T47D (cell line): ENCODE results near the gene SIMC1.
"Not testable (repeated sequence)": the region's sequence is repeated elsewhere in the genome, so short reads cannot be mapped to it uniquely, and the experiment has no call there.

Experiments used
- DNase-seq, 2 experiments: peaks; one replicate each; pipeline versions ENCODE4 v3.0.0 to v3.0.0-alpha.2; 2011 to 2012; ENCODE audit warnings: low read depth in 1 of 2, low spot score in 1 of 2
- JUND ChIP-seq: IDR thresholded peaks from 2 replicates; pipeline ENCODE4 v1.6.1; 2012; ENCODE audit warnings: low read depth
- in situ Hi-C: cut with HindIII; loops from 2 replicates; pipeline ENCODE4 v1.10.0; 2016; ENCODE audit warnings: low sequenced_read_pairs, low pct_unique_long_range_greater_than_20kb

SIMC1 gene

DNA sequence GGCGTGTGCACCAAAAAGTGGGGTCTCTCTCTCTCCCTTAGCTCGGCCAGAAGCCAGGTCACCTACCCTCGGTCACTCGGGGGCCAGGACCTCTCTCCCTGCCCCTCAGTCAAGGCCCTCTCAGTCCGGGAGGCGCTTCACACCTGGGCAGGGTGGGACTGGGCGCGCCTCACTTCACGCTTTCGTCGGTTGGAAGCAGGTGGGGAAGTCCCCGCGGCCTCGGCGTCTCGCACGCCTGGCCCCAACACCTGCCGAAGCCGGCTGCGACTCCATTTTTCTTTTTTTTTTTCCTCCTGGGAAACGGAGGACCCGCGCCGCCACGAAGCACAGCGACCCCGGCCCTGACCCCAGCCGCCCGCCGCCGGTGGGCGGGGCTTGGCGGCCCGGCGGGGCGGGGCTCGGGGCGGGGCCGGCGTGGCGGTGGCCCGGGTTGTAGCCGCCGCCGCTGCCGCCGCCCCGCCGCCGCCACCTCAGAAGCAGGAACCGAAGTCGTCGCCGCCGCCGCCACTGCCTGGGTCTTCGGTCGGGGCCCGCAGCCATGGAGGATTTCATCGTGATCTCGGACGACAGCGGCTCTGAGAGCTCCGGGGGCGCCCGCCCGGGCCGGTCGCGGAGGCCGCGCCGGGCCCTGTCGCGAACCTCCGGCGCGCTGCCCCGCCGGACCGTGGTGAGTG lies at the start of gene SIMC1:
Gene SIMC1, plus strand, starts transcription at position 454 of the 674 bp plus-strand sequence. Its CDS starts 85 bp downstream, at position 539.
- peak; percentile 13 to 44 for DNase-seq
- in situ Hi-C loops: not testable (repeated sequence)

DNA sequence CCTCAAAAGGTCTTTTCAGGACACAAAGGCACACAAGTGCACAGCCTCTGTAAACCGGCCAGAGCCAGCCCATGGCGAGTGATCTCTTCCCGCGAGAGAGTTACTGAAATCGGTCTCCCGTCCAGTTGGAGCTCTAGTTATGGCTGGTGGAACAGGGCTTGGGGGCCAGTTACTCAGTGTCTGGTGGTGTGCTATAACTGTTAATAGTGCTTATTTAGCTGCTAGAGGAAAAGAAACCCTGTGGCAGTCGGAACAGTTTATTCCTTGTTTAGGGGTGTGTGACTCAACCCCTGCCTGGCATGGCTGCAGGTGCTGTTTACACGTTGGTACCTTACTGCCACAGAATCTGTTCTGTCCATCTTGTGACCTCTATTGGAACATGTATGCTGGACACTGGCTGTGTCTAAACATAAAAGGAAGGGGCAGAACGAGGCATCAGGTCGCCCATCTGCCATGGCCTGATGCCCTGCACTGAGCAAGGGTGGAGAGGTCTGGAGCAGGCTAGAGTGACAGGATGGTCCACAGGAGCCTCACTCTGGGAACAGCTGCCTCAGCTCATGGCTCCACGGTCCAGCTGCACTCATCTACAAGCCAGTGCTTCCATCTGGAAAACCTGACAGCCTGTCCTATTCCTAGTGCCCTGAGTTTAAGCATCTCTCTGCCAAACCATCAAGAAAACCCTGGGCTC lies 49.6 kb upstream of the SIMC1 start:
- TF ChIP-seq JUND: no peak
- in situ Hi-C loops: no loop called here
- DNase-seq: peak in 1 of 2 experiments; percentile 15

DNA sequence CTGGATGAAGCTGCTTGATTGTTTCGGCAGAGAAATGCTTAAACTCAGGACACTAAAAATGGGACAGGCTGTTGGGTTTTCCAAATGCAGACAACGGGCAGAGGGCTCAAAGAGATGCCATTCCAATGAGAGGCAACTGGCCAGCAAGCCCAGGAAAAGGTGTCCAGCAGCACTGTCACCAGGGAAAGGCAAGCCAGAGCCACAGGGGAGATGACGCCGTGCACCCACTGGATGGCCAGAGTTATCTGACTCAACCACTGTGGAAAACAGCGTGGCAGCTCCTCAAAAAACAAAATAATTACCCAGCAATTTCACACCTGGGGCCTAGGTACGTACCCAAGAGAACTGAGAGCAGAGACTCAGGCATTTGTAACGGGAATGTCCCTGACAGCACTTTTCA lies 48.4 kb upstream of the SIMC1 start:
- no peak for TF ChIP-seq JUND
- no peak for DNase-seq
- in situ Hi-C loops: no loop called here

DNA sequence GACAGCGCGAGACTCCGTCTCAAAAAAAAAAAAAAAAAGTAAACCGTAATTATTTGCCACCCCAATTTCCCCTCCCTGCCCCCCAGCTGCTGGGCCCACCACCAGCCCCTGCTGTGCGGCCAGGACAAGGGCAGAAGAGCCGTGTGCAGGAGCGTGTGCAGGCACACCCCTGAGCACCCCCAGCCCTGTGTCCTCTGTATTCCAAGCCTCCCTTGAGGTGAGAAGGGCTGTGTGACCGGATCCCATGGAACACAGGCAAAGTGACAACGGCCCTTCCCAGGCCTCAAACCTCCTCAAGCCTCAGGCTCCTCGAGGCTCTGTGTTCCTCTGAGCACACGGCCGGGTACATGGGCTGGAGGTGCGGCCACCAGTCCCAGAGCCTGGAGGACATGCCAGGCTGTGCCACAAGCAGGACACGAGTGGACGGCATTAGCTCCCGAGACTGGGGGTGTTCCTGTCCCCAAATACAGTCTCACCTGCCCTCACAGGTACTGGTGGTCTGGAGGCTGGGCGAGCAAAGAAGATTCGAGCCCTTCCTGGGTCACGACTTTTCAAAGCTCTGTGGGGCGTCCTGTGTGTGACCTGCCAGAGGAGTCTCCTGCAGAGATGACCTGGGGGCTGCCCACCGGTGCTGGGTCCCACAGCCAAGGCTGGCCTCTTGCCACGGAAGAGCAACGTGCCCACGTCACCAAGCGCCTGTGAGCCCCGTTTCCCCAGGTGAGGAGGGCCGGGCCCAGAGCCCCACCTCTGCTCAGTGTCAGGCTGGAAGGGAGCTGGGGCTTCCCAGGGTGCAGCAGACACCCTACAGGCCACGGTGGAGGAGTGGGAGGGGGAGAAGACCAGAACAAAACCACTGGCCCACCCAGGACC lies 47.1 kb upstream of the SIMC1 start:
- no peak for DNase-seq
- no peak for TF ChIP-seq JUND
- in situ Hi-C loops: no loop called here

DNA sequence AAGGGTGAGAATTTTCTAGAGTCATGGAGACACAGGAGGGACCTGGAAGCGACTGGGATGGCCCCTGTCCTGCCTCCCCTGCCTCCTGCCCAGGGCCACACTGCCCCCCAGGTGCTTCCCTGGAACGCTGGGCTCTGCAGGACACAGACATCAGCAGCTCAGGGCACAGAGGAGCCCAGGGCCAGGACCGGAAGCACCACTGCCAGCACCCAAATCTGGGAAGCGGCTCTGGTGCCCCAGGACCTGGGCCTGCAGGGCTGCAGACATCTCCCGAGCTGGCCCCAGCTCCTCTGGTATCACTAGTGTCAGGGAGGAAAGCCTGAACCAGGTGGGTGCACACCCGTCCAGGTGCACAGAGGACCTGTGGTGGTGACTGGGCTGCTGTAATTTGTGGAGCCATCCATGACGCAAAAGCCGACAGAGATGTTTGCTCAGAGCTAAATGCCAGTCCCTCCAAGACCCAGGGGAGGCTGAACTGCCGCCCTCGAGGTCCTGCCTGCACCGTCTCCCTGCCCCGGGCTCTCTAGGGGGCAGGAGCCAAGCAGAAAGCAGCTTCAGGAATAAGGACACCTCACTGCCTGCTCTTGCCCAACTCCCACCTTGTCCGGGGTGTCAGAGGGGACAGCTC lies 46.0 kb upstream of the SIMC1 start:
- in situ Hi-C loops: no loop called here
- no peak for DNase-seq
- TF ChIP-seq JUND: no peak

DNA sequence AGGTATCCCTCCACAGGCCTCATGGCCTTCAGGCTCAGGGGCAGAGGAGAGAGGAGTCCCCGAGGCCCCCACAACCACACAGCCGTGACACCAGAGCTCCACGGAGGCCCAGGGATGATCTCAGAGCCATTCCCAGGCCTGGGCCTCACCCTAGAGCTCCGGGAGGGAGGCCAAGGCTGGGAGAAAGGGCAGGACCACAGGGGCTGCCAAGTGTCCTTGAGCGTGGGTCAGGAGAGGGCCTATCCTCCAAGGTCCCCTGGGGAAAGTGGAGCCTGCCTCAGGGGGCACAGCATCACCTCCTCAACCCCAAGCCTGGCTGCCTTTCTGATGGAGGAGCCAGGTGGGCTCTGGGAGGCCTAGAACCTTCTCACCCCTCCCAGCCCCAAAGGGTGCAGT lies 45.5 kb upstream of the SIMC1 start:
- in situ Hi-C loops, DNase-seq: not testable (repeated sequence)

DNA sequence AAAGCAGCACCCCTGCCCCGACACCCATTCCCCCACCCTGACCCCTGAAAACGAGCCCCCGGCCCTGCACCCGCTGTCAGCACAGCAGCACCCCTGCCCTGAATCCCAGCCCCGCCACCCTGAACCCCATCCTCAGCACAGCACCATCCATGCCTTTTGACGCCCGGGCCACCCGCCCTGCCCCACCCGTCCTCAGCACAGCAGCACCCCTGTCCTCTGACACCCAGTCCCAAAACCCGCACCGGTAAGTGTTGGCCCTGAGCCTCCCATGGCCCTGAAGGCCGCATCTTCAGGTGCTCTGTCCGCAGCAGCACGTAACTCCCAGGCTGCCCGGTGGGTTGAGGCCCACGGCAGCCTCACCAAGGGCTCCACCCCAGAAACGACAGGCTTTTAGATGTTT lies 44.6 kb upstream of the SIMC1 start:
- DNase-seq, in situ Hi-C loops: not testable (repeated sequence)

DNA sequence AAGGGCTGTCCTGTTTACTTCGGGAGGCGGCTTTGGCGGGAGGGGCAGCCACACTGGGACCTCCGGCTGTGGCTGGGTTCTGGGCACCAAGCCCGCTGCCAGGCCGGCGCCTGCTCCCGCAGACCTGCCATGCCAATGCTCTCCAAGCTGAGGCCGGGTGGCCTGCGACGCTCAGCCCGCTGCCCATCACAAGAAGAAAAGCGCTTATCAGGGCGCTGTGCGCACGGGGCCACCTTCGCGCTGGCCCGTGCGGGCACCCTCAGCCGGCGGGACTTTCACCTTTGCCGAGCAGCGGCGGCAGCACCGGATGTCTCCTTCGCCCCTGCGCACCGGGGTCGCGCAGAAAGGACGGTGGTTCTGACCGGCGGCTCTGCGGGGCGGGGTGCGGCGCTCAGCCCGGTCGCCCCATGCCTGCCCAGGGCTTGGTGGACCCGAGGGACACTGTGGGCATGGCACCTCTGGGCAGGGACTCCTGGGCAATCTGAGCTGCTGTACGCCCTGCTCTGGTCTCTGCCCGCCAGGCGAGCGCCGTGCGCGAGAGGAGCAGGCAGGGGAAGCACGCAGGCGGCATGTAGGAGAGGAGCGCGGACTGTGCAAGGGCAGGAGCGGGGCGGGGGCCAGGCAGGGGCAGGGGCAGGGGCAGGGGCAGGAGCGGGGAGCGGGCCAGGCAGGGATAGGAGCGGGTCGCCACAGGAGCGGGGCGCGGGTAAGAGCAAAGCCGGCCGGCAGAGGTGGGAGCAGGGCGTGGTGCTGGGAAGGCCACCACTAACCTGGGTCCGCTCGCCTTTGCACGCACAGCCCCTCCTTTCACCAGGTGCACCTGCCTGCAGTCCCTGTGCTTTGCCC lies 43.8 kb upstream of the SIMC1 start:
- in situ Hi-C loops, DNase-seq: not testable (repeated sequence)

DNA sequence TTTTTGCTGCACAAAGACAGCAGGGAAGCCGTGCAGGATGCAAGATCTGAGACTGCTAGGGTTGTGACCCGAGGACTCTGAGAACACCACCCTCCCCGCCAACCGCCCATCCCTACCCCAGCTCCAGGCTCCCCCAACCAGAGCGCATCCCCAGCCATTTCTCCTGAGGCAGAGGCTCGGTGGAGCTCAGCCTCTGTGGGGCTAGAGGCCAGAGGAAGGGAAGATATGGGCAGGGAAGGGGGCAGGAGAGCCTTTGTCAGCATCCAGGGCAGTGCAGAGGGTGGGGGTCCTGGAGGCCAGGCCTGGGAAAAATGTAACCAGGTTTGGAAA lies 43.2 kb upstream of the SIMC1 start:
- DNase-seq, in situ Hi-C loops: not testable (repeated sequence)

DNA sequence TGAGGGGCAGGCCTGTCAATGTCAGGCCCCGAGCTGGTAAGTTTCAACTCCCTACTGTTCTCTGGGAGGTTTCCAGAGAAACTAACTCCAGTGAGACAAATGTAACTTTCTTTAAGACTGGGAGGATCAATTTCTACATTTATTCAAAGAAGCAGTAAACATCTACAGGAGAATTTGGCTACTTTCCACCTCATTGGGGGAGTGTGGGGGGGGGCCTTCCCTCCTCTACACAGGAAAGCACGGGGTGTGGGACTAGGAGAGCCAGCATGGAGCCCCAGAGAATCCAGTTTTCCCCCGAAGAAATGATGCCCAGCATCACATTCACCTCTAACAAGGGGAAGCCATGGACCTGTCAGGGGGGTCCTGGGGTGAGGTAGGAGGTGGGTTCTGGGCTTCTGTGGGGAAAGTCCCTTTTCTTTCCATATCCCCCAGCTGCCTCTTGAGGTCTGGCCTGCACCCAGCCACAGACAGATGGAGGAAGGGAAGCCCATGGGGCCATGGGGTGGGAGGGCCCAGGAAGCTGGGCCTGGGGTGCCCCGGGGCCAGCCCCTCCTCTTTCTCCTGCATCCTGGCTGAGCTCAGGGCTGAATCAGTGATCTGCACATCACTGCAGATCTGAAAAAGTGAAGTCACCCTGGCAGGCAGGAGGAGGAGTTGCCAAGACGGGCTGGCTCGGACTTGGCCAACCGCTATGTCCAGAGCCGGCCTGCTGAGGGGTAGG lies 42.6 kb upstream of the SIMC1 start:
- DNase-seq, in situ Hi-C loops: not testable (repeated sequence)

DNA sequence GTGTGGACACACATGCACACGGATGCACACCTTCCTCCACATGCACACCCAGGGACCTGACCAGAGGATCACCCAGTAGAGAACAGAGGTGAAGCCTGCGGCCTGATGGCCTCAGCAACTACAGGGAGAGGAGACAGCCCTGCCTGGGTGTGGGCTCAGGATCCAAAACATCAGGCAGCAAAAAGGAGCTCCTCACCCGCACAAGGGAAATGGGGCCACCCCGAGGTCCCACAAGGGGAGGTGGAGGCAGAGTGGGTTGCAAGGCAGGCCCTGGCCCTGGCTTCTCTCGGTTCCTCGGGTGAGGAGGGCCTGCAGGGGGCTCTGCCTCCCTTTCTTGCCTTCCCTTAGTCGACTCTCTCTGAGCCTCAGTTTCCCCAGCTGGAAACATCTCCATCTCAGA lies 41.4 kb upstream of the SIMC1 start:
- DNase-seq, in situ Hi-C loops: not testable (repeated sequence)

DNA sequence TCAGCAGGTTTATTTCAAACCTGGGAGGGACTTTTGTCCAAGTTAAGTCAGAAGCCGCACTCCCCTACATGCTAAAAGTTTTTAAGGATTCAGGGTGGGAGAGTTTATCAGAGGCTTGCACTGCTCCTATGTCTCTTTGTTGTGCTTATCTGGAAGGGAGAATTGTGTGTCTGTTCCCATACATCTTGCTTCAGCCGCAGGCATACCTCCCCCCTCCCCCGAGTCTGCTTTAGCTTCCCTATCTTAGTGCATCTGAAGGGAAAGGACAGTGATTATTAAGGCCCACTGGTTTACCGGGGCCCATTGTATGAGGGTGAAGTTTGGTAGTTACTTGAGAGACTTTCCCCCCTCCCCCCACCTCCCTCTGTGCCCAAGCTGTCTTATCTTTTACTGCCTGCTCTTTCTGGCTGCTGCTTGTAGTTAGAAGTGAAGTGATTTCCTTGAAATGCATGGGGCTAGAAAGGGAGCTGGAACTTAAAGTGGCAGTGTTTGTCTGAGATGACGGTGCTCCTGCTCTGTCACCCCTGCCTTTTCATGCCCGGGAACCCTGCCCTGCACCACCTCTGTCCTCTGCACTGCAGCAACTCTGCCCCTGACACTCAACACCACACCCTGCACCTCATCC lies 40.9 kb upstream of the SIMC1 start:
- DNase-seq, in situ Hi-C loops: not testable (repeated sequence)

DNA sequence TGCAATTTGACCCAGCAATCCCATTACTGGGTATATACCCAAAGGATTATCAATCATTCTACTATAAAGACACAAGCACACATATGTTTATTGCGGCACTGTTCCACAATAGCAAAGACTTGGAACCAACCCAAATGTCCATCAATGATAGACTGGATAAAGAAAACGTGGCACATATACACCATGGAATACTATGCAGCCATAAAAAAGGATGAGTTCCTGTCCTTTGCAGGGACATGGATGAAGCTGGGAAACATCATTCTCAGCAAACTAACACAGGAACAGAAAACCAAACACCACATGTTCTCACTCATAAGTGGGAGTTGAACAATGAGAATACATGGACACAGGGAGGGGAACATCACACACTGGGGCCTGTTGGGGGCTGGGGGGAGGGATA lies 39.9 kb upstream of the SIMC1 start:
- in situ Hi-C loops, DNase-seq: not testable (repeated sequence)

DNA sequence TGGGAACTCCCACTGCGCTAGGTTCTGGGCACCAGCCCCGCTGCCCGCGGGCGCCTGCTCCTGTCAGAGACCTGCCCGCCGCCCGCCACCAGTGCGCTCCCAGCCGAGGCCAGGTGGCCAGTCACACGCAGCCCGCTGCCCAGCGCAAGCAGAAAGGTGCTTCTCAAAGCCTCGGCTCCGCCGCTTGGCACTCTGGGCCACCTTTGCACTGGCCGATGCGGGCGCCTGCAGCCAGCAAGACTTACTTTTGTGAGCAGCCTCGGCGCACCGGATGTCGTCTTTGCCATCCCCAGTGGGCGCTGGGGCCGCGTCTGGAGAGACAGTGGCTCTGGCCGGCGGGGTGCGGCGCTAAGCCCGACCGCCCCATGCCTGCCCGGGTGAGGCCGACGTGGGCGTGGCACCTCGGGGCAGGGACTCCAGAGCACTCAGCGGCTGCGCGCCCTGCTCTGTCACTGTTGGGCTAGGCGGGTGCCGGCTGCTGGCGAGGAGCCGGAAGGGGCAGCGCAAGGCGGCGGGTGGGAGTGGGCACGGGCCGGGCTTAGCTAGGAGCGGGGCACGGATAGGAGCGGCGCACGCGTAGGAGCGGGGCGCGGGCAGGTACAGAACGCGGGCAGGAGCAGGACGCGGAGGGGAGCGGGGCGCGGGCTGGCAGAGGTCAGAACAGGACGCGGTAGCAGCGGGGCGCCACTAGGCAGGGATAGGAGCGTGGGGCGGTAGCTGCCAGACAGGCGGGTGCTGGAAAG lies 39.1 kb upstream of the SIMC1 start:
- peak in 1 of 2 experiments; percentile 60 for DNase-seq
- in situ Hi-C loops: not testable (repeated sequence)

DNA sequence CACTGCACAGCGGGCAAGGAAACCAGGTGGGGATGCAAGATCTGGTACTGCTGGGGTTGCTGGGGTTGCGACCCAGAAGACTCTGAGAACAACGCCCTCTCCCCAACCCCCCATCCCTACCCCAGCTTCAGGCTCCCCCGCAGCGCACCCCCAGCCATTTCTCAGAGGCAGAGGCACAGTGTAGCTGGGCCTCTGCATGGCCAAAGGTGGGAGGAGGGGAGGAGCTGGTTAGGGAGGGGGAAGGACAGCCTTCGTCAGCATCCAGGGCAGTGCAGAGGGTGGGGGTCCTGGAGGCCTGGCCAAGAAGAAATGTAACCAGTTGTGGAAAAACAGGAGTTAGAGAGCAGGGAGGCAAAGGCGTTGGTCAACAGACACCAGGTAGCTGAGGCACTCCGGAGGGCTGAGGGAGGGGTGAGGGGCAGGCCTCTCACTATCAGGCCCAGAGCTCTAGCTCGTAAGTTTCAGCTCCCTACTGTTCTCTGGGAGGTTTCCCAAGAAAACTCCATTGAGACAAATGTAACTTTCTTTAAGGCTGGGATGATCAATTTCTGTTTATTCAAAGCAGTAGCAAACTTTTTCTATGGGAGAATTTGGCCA lies 38.3 kb upstream of the SIMC1 start:
- DNase-seq, in situ Hi-C loops: not testable (repeated sequence)
